B cell (primary cell): ENCODE data around the gene ZNF598. TPM values are rescaled to one million over a fixed set of nuclear protein-coding genes. Genes with fewer than 3 reads are reported as not detected.

Experiments
- ATAC-seq: fragments of 200-7000 bp; cut with Tn5 transposase; one replicate; pipeline ENCODE4 v1.10.0; 2021; ENCODE audit warnings: low read depth, mild to moderate bottlenecking, moderate number of reproducible peaks, moderate library complexity
- CTCF ChIA-PET: fragments of 350-600 bp; sonication (Branson Sonifier 250); formaldehyde crosslinking; loops from one replicate; lab custom pipeline; 2021; ENCODE audit warnings: antibody characterized with exemption, inconsistent platforms; lab: Charles Lee
- POLR2A ChIA-PET: fragments of 350-600 bp; sonication (Branson Sonifier 250); formaldehyde crosslinking; loops from one replicate; lab custom pipeline; 2021; ENCODE audit warnings: antibody characterized with exemption; lab: Charles Lee
- DNase-seq: peaks from one replicate; pipeline ENCODE4 v3.0.0; 2013
- H2AFZ ChIP-seq: 2 replicates; pipeline ENCODE4 v1.6.1; 2012; ENCODE audit warnings: mild to moderate bottlenecking, low read depth, low read length; ENCODE audit not compliant: insufficient read depth, poor library complexity, severe bottlenecking
- H3K27ac ChIP-seq, 2 donors: 1 replicate in 1 of 2; 2 replicates in 1 of 2; pipeline ENCODE4 v1.5.1; 2012 to 2013; ENCODE audit warnings: low read length in 2 of 2, mild to moderate bottlenecking in 2 of 2, moderate library complexity in 1 of 2
- H3K27me3 ChIP-seq, 4 experiments: fragments of 200-600 bp in 1 of 4; sonication (generic) in 1 of 4; replicated peaks in 1 of 4; 1 replicate in 2 of 4; 2 replicates in 2 of 4; pipeline versions ENCODE4 v1.6.1 to v1.7.0; 2013 to 2016; ENCODE audit warnings: low read length in 3 of 4, mild to moderate bottlenecking in 2 of 4, mixed read lengths in 1 of 4, moderate library complexity in 1 of 4; ENCODE audit not compliant: insufficient read depth in 4 of 4, control insufficient read depth in 3 of 4; ENCODE audit errors: control extremely low read depth in 1 of 4
- H3K36me3 ChIP-seq, 2 experiments: replicated peaks in 1 of 2; 1 replicate in 1 of 2; 2 replicates in 1 of 2; pipeline versions ENCODE4 v1.6.1 to v1.7.1; 2013; ENCODE audit warnings: low read length in 1 of 2; ENCODE audit not compliant: insufficient read depth in 2 of 2, control insufficient read depth in 1 of 2; ENCODE audit errors: control extremely low read depth in 1 of 2, extremely low read depth in 1 of 2
- H3K4me1 ChIP-seq, 2 donors: fragments of 200-600 bp in 1 of 2; sonication (generic) in 1 of 2; 1 replicate in 1 of 2; 2 replicates in 1 of 2; pipeline versions ENCODE4 v1.5.1 to v1.6.1; 2013 to 2017; ENCODE audit warnings: low read length in 2 of 2; ENCODE audit not compliant: control insufficient read depth in 2 of 2, insufficient read depth in 2 of 2
- H3K4me2 ChIP-seq: replicated peaks from 2 replicates; pipeline ENCODE3; 2012; ENCODE audit warnings: mild to moderate bottlenecking, low read depth, low read length; ENCODE audit not compliant: poor library complexity, severe bottlenecking
- H3K4me3 ChIP-seq, 5 experiments: fragments of 200-600 bp in 1 of 5; sonication (generic) in 1 of 5; 1 replicate in 3 of 5; 2 replicates in 2 of 5; pipeline versions ENCODE4 v1.5.1 to v1.7.0; 2011 to 2016; ENCODE audit warnings: low read length in 4 of 5, mild to moderate bottlenecking in 4 of 5, low read depth in 2 of 5, control low read depth in 1 of 5, moderate library complexity in 1 of 5; ENCODE audit not compliant: insufficient read depth in 1 of 5; ENCODE audit errors: control extremely low read depth in 1 of 5, extremely low read depth in 1 of 5
- H3K79me2 ChIP-seq: fragments of 200-600 bp; sonication (generic); one replicate; pipeline ENCODE4 v1.6.0; 2016; ENCODE audit warnings: low read length; ENCODE audit not compliant: control insufficient read depth, insufficient read depth
- H3K9ac ChIP-seq: fragments of 200-600 bp; sonication (generic); 2 replicates; pipeline ENCODE4 v1.6.1; 2017; ENCODE audit warnings: mild to moderate bottlenecking, low read length, moderate library complexity
- H3K9me3 ChIP-seq, 3 donors: one replicate each; pipeline versions ENCODE4 v1.6.1 to v1.7.1; 2013; ENCODE audit warnings: low read length in 2 of 3; ENCODE audit not compliant: control insufficient read depth in 2 of 3, insufficient read depth in 1 of 3; ENCODE audit errors: control extremely low read depth in 1 of 3
- H4K20me1 ChIP-seq: 2 replicates; pipeline ENCODE4 v1.6.0; 2012; ENCODE audit warnings: mild to moderate bottlenecking, low read length; ENCODE audit not compliant: insufficient read depth, control insufficient read depth, poor library complexity, severe bottlenecking
- H3K27ac Mint-ChIP-seq: one replicate; pipeline ENCODE4 v1.8.0; 2021; ENCODE audit warnings: mixed read lengths
- H3K27me3 Mint-ChIP-seq: one replicate; pipeline ENCODE4 v1.8.0; 2021; ENCODE audit warnings: mixed read lengths
- H3K4me1 Mint-ChIP-seq: one replicate; pipeline ENCODE4 v1.8.0; 2021; ENCODE audit warnings: mixed read lengths
- H3K4me3 Mint-ChIP-seq: one replicate; pipeline ENCODE4 v1.8.0; 2021; ENCODE audit warnings: mixed read lengths
- H3K9me3 Mint-ChIP-seq: one replicate; pipeline ENCODE4 v1.8.0; 2022; ENCODE audit warnings: mixed read lengths; ENCODE audit not compliant: insufficient read depth
- CTCF ChIP-seq: fragments of 200-600 bp; IDR thresholded peaks from one replicate; pipeline ENCODE4 v1.8.0; 2022; ENCODE audit warnings: antibody characterized with exemption, mild to moderate bottlenecking
- EZH2 ChIP-seq: IDR thresholded peaks from 2 replicates; pipeline ENCODE4 v1.6.1; 2012; ENCODE audit warnings: borderline replicate concordance, low read depth, mild to moderate bottlenecking, moderate library complexity, low read length; ENCODE audit not compliant: insufficient read depth, poor library complexity, severe bottlenecking
- WGBS: methylation state at CpG from one replicate; pipeline ENCODE4 v1.1.5; 2013; ENCODE audit warnings: missing lambda C conversion rate; ENCODE audit not compliant: insufficient coverage; 5-methylcytosine and 5-hydroxymethylcytosine counted together
- intact Hi-C: fragments of 100-400 bp; cut with micrococcal nuclease; formaldehyde crosslinking; loops from one replicate; pipeline ENCODE4 v1.10.0; 2022
- polyA plus RNA-seq: library from polyadenylated mRNA; depleted of rRNA; stranded (reverse); fragments of >200 nt; gene quantifications from 2 replicates; pipeline ENCODE4 v1.2.3, GENCODE V29; 2012
- total RNA-seq, 2 donors: library from RNA; stranded (reverse); fragments of 120-200 nt in 1 of 2; gene quantifications; 1 replicate in 1 of 2; 2 replicates in 1 of 2; pipeline versions ENCODE4 v1.2.3 to v1.2.4, GENCODE V29; 2013 to 2022

ZNF598 gene
- total and polyA plus RNA-seq, 2 donors (not counting 1 experiment from before 2014, with no cell fraction given): 49.5 to 61.5 TPM

DNA sequence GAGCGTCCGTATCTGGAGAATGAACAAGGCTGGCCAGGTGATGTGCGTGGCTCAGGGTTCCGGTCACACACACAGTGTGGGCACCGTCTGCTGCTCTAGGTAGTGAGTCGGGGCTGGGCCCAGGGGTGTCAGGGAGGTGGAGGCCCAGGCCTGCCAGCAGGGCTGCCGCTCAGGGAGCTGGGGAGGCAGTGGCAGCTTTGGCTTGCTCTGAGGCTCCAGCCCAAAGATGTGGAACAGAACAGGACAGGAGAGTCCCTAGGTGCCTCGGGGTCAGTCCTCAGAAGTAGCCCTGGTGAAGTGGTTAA, 33.5 kb downstream of the ZNF598 start:
- H3K4me1 ChIP-seq: peaks cover 10 to 26% of the 10 kb centered on the region in 2 donors

More for the DNA sequence above, 33.5 kb downstream of the ZNF598 start:
- no peak for ATAC-seq
- intact Hi-C loops: no loop called here
- Mint-ChIP-seq H3K4me1 (peaks cover 18% of the 10 kb centered on the region), H3K9me3 (no peaks in the 10 kb centered on the region), H3K27ac (no peak overlapping the region), H3K4me3 (no peak overlapping the region), H3K27me3 (no peaks in the 10 kb centered on the region)
- Histone ChIP-seq H3K36me3 (peaks cover 0 to 42% of the 10 kb centered on the region in 2 experiments), H3K9ac (no peak overlapping the region), H3K4me3 (no peak overlapping the region), H3K27me3 (peaks cover 0 to 47% (median 11%) of the 10 kb centered on the region in 4 experiments), H2AFZ (no peak overlapping the region), H4K20me1 (peaks cover 48% of the 10 kb centered on the region), H3K27ac (no peak overlapping the region), H3K4me2 (no peak overlapping the region), H3K79me2 (peaks cover 35% of the 10 kb centered on the region), H3K9me3 (peaks cover 0 to 6% (median 0%) of the 10 kb centered on the region in 3 donors)
- ChIA-PET POLR2A (interaction anchor here (1.8 kb wide), 1 partner anchor 12 kb away, joined by 7 read pairs; the partner anchor contains the start of gene RPS2), CTCF (no interaction called here)
- WGBS: 100% methylated on average over 7 of the region's 8 CpGs
- TF ChIP-seq CTCF: no peak
- TF ChIP-seq EZH2: no peak
- DNase-seq: no peak
